DMS53 treated with DMSO at 0.1 percent for 48 hours (cell line): Measurements from ENCODE around the gene MIOX.

ENCODE experiments used
- DNase-seq: peaks from one replicate; lab custom pipeline; 2025; ENCODE audit not compliant: unreplicated experiment; lab: John Stamatoyannopoulos, UW

The MIOX gene

DNA sequence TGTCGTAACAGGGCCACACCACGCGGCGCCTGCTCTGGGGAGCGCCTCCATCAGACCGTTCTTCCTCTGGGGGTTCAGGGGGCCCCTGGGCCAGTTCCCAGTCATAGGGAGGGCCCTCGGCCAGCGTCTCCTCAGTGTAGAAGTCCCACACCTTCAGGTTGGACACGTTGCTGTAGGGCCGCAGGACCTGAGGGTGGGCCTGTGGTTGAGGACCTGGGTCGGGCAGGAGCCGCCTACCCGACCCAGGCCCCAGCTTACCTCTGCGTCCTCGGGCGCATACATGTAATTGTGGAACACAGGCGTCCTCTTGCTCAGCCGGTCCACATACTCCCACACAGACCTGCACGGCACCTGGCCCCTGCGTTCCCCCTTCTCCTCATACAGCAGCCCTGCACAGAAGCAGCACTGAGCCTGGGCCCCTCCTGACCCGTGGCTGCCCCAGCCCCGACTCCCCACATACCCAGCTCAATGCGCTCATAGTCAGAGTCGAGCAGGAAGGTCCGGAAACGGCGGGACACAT is 32.0 kb upstream of the MIOX start:
- no peak for DNase-seq

DNA sequence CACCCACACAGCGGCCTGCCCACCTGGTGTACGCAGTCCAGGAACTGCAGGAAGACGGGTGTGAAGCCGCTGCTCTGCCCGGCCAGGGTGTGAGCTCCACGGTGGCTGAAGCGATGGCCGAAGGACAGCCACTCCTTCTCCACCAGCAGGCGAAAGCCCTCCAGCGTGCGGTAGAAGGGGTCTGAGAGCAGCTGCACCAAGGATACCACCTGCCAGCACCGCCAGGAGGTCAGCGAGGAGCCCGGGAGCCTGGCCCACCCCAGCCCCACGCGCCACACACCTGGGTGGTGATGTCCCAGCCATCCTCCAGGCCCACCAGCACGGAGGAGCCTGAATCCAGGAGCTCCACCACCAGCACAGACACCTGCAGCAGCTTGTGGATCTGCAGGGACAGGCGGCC is 31.5 kb upstream of the MIOX start:
- no peak for DNase-seq

DNA sequence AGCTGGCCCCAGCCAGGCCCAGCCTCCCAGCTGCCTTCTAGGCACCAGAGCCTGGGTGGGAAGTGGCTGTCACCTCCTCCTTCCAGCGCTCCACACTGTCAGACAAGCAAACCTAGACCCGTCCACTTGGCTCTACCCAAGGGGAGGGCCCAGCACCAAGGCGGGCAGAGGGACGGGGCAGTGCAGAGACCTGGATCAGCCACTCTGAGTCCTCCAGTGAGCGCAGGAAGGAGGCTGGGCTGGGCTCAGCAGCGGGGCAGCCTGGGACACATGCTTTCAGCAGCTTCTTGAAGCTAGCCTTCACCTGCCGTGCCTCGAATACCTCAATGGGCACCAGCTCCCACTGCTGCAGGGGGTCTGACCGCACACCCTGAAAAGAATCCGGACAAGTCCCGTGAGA is 30.6 kb upstream of the MIOX start:
- DNase-seq, result no peak

DNA sequence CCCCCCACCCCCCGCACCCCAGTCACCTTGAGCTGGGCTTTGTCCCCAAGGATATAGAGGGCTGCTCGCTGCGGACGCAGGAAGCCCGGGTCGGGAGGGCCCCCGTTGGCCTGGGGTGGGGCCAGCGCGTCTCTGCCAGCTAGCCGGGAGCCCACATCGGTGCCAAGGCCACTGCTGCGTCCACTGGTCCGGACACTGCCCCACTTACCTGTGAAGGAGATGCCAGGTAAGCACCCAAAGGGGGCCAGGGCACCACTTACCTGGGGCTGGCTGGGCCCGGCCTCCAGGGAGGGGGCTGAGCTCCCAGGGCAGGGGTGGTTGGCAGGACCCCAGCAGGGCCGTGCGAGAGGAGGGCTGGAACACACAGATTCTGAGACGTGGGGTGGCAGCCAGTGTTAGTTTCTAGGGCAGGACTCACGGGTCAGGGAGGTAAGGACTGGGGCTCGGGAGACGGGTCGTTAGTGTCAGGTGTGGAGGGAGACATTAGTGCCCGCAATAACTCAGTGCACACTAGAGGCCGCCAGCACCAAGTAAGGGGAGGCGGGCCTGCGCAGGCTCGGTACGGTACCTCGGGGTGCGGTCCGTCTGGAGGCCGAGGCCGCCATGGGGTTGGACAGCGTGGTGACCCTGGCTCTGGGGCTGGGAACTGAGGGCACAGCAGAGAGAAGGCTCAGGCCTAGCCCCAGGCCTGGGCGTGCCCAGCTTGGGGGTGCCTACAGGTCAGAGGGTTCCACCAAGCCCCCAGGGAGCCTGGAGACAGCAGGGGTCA is 30.0 kb upstream of the MIOX start:
- DNase-seq, result no peak

DNA sequence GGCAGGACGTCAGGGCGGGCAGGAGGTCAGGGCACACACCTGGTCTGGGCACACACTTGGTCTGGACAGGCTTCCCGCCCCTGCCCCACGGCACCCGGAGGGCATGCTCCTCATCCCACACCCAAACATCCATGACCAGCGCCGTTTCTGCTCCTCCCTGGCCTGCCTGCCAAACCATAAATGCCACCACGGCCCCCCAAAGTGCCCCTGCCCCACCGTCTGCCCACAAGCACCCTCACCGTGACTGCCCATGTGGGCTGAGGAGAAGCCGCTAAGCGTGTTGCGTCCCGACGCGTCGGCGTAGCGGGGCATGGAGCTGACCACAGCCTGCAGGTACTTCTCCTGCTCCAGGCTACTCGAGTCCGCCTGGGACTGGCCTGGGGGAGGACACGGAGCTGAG is 27.6 kb upstream of the MIOX start:
- no peak for DNase-seq

DNA sequence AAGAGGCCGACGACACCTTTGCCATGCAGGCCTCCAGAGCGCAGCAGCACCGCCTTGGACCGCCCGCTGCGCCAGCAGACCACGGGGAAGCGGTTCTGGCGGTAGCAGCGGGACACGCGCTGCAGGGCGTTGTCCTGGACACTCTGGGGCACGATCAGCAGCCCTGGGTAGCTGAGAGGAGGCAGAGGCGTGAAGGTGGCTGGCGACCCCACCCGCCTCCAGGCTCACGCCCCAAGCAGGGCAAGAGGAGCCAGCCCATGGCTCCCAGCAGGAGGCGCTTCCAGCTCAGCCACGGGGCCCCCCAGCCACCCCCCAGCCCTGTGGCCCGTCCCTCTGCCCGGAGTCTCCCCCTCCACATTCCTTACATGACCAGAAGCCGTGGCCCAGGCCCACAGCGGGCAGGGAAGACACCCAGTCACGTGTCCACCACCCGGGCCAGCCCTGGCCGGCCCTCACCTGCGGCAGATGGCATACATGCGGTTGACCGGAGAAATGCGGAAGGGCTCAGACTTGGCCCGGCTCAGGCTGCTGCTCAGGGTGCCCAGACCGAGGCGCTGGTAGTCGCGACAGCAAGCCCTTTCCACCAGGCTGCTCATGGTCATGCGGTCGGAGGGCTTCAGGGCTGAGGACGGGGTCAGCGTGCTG is 27.0 kb upstream of the MIOX start:
- no peak for DNase-seq

DNA sequence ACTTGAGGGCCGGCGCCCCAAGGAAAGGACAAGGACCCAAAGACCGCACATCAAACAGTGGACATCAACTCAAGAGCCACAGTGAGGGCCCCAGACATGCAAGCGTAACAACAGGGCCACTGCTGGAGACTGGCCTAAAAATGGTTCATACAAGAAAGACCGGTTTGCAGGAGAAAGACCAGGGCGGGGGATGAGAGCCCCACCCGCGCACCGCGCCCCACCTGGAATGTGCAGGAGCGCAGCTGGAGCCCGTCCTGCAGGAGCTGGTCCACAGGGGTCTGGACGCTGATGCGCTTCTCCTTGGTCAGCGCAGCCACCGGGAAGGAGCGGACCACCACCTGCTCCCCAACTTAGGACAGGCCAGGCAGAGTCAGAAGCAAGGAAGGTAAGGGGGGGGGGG is 25.7 kb upstream of the MIOX start:
- no peak for DNase-seq

DNA sequence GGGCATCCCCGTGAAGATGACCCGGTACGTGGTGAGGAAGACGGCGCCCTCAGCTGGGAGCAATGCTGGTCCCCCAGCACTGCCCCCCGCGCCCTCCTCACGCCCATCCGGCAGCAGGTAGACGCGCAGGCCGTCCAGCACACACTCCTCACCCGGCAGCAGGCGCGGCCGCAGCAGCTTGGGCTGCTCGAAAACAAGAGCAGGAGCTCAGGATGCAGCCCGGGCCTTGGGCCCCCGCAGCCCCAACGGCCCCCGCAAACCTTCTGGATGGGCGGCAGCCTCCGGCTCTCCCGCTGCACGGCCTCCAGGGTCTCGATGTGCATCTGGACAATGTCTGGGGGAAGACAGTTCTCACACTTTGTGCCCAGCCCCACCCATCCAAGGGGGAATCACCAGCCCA is 25.1 kb upstream of the MIOX start:
- DNase-seq, result no peak

DNA sequence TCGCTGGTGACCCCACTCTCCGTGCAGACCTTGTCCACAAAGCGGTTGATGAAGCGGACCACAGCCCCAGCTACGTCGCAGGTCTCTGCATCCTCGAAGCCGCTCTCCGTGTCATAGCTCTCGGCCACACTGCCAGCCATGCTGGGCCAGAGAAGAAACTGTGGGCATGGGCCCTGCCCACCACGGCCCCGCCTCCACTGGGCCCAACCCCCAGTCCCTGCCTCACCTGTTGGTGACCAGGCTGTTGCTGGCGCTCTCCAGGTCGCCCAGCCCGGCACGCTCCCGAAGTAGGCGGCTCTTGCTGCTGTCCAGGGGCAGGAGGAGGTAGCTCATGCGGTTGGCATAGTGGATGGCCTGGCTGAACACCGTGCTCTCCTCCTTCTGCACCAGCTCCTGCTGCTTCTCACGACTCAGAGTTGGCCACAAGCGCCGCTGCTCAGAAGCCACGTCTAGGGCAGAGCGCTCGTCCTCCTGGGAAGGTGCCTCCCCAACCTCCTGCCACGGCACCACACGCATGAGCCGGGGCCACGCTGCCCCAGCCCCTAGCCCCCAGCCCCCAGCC is 24.6 kb upstream of the MIOX start:
- no peak for DNase-seq

DNA sequence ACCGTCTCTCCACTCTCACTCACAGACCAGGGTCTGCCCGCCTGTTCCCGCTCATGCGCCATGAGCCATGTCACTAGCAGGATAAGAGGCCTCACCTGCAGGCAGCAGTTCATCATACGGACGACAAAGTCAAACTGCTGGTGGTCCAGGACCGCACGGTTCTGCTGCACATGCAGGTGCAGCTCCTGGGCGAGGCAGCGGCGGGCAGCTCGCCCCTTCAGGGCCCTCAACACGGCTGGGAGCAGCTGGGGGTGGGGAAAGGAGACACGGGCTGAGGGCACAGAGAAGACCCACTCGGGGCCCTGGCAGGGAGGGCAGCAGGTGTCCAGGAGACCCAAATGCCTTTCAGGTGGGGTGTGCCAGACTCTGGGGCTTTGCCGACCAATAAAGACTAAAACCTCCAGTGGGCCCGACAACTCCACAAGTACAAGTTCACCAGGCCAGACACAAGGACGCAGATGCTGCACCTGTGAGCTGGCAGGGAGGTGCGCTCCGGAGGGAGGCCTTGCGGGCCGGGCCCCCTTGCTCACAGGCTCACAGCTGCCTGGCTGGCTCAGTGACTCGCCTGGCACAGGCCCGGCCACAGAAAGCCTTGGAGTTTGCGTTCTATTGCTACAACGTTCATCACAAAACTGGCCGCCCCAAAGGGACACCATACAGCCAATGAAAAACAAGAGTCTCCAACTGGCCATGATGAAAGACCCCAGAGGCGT is 23.3 kb upstream of the MIOX start:
- no peak for DNase-seq

DNA sequence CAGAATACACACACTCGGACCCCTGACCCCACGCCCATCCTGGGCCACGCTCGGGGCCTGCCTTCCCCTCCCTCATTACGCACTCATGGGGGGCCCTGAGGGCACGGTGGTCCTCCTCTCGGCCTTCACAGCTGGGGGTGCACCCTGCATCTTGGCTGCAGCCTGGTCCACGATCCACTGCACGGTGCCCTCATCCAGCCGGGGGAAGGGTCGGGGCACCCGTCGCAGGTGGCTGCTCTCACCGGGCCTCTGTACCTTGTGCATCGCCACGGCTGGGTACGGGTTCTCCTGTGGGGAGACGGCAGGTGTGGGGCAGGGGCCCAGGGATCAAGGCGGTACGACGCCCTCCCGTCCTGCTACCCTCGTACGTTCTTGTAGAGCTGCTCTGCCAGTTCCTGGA is 22.2 kb upstream of the MIOX start:
- no peak for DNase-seq

DNA sequence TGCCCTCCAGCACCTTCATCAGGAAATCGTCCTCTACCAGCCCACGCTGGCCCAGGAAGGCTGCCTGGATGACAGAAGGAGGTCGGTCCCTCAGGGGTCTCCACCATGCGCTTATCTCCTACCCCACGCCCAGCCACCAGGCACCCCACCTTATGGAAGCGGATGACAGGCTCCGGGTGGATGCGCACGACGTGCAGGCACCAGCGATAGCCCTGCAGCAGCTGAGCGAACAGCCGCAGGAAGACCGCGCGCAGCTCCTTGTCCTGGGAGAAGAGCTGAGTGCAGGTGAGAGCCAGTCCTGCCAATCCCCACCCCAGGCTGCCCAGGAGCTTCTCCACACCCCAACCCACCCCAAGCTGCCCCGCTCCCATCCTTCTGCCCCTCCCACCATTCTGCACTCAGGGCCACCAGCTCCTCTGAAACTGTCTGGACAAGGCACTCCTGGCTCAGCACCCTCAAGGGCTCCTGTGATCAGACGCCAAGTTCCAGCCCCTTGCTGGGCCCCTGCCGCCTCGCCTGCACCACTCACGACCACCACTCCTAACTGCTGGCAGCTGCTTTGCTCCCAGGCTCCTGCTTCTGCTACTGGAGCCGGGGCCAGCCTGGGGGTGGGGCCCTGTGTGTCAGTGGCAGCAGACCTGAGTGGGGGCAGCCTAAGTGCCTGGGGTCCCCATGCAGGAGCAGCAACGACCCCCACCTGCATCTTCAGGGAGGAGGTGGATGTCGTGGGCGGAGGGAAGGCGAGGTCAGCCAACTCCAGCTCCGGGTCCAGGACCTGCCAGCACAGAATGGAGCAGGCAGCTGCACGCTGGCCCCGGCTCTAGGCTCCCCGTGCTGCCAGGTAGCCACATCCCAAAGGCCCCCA is 21.4 kb upstream of the MIOX start:
- DNase-seq, result no peak

DNA sequence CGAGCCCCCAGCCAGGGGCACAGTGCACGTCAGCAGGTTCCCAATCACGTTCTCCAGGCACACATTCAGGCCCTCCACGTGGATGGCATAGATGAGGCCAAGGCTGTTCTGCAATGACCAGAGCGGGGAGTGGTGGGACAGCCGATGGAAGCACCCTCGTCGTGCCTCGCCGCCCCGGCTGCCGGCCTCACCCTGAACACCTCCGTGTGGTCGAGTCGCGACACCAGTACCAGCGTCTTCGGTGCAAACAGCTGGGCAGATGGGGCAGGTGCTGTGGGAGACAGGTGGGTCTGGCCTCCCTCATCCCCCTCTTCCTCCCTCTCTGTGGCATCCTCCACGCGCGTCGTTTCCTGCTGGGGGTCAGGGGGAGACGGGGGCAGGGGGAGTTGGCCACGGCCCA is 19.3 kb upstream of the MIOX start:
- DNase-seq, result no peak

DNA sequence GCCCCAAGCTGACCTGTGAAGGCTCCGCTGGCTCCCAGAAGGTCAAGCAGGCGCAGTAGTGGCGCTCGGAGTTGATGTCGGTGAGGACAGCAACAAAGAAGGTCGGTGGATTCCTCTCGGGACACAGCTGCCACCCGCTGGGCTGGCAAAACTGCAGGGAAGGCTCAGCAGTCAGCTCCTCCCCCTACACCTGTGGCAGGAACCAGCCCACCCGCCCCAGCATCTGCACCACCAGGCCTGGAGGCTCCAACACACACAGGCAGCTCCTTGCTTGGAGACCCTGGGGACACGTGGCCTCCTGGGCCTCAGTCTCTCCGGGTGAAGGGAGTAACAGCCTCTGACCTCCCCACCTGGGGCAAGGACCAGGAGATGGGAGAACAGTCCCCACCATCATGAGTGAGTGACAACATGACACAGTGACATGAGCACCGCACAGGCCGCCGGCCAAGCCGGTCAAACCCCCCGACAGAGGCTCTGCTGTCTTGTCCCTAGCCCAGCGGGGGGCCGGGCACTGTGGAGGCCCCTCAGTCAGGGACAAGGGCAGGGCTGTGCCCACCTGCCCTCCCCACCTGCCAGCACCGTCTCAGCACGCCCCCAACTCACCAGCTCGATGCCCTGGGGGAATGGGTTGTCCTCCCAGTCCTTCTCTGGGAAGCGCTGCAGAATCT is 18.8 kb upstream of the MIOX start:
- DNase-seq, result no peak

DNA sequence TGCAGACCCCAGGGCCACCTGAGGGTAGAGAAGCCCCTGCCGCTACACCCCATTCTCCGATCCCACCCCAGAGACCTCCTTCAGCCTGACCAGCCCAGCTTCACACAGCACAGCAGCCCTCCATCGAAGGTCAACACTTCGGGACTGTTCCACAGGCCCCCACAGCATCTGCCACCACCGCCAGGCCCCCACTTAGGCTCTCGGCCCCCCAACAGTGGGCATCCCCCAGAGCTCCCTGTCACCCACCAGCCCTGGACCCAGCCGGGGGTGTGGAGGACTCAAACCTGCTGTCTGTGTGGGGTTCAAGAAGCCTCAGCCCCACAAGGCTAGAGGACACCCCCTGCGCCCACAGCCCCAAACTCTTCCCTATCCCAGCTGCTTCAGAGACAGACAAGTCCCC is 18.0 kb upstream of the MIOX start:
- no peak for DNase-seq

DNA sequence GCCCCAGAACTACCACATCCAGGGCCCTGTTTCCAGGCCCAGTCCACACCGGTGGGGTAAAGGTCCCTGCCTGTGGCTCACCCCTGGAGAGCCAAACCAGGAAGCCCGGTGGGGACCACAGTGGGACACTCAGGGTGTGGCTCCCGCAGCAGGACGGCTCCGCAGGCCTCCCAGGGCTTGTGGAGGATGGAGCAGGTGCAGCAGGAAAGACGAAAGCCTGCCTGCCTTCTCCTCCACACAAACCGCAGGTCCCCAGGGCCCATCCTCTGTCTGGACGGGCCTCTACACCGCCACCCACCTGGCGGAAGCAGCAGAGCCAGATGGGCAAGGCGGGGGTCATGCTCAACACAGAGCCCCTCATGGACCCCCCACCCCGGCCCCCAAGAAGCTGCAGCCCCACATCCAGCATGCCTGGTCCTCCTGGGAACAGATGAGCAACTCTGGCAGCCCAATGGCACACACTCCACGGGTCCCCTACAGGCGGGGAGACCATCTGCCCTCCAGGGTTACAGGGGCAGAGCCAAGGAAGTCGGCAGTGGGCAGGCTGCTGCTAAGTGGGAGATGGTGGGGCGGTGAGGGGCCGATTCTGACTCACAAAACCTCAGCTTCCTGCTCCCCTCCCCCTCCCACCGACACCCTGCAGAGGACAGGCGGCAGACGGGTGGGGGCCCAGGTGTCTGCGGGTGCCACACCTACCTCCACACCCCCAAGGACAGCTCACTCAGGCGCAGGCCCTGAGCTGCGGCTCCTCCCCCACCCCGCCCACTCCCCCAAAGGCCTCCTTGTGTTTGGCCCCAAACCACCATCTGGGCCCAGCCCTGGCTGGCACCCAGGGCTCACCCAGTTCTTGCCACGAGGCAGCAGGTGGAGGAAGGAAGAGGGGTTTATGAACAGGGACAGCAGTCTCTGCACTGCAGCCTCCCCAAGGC is 17.0 kb upstream of the MIOX start:
- no peak for DNase-seq

DNA sequence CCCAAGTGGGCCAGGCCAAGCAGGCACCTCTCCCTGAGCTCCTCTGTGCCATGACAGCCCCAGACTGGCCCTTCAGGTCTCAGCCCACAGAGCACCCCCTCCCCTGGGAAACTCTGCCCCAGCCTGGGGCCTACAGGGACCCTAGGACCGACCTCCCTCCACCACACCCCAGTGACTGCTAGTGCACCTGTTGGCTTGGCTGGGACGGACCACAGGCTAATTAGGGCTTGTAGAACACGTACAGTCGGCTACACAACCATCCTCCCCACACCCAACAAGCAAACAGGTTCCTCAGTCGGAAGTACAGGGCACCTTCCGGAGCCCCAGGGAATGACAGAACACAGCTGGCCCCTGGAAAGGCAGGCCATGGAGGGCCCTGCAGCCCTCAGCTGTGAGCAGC is 16.2 kb upstream of the MIOX start:
- DNase-seq, result no peak

DNA sequence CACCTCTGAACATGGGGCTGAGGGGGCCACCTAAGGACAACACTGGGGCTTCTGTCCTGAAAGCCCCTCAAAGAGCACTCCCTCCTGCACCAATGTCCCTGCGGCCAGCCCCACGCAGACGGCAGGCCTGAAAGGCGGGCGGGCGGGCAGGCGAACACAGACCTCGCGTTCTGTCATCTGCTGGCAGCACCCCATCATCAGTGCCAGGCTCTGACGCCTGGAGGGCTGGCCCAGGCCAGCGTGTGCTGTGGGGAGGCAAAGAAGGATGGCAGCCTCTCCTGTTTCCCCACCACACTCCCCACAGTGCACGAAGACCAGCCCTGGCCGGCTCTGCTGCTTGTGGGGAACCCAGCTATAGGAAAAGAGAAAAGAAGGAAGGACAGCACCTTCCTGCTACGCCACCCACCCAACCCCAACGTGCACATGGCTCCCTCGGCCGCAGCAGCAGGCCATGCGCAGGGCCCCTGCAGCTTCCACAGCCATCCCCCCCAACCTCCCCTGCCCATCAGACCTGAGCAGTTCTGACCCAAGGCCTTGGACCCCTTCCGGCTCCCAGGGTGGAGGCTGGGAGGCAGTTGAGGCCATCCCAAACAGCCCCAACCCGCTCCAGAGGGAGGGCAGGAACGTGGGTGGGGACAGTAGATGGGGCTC is 15.3 kb upstream of the MIOX start:
- no peak for DNase-seq

DNA sequence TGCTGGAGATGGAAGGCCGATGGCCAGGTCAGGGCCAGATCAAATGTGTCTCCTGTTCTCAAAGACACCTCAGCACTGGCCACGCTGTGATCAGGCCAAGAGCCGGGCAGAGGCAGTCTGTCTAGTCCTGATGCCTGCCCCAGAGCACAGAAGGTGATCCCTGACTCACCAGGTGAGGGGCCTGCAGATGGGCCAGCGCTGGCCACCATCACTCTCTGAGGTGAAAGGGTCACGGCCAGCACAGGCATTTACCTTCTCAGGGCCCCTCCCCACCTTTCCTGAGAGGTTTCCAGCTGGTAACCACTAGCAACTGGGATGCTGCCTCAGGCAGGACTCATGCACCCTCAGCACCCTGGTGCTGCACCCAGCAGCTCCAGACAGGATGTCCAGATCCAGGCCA is 14.7 kb upstream of the MIOX start:
- DNase-seq, result no peak
